ENCODE data around the gene FAM181B. TPM values are rescaled to one million over a fixed set of nuclear protein-coding genes. Genes with fewer than 3 reads are reported as not detected.
A peak's percentile ranks its signal among the peaks of the same experiment; 100 is the strongest.

FAM181B gene, protein sequence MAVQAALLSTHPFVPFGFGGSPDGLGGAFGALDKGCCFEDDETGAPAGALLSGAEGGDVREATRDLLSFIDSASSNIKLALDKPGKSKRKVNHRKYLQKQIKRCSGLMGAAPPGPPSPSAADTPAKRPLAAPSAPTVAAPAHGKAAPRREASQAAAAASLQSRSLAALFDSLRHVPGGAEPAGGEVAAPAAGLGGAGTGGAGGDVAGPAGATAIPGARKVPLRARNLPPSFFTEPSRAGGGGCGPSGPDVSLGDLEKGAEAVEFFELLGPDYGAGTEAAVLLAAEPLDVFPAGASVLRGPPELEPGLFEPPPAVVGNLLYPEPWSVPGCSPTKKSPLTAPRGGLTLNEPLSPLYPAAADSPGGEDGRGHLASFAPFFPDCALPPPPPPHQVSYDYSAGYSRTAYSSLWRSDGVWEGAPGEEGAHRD
- 1.0 TPM for total RNA-seq (ENCODE audit: unreplicated experiment)
- long read RNA-seq: 0 reads

DNA sequence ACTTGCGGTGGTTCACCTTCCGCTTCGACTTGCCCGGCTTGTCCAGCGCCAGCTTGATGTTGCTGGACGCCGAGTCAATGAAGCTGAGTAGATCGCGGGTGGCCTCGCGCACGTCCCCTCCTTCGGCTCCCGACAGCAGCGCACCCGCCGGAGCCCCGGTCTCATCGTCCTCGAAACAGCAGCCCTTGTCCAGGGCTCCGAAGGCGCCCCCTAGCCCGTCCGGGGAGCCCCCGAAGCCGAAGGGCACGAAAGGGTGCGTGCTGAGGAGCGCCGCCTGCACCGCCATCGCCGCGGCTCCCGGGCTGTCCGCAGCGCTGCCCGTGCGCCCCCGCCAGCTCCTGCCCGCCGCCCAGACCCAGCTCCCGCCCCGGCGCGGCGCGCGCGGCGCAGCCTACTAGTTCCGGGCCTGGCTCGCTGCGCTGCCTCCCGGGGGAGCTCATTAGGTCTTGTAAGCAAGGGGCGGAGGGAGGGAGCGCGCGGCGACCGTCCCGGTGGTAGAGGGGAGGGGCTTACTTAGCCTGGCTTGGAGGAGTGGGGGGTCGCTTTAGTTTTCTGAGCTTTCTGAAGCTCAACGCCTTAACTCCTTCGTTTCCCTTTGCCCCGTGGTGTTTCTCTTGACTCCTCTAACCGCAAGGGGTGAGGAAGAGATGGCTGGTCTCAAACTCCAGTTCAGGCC lies at the start of gene FAM181B:
FAM181B (minus strand) TSS at position 421 of the 676 bp plus-strand sequence; CDS start at position 286, 135 bp downstream.
- Mint-ChIP-seq H3K36me3 (ENCODE audit: low read depth, unreplicated experiment) (peaks cover 7% of the 10 kb centered on the region), H3K27me3 (ENCODE audit: unreplicated experiment) (peaks cover 17% of the 10 kb centered on the region), H3K4me1 (ENCODE audit: unreplicated experiment) (peaks cover 6% of the 10 kb centered on the region), H3K9me3 (ENCODE audit: unreplicated experiment) (no peaks in the 10 kb centered on the region), H3K27ac (ENCODE audit: unreplicated experiment) (peak within 1 kb of the TSS; percentile 15), H3K4me3 (ENCODE audit: unreplicated experiment) (peak within 1 kb of the TSS; percentile 81)
- peak; percentile 63 for DNase-seq (ENCODE audit: low spot score)
- TF ChIP-seq, protein P1, sequence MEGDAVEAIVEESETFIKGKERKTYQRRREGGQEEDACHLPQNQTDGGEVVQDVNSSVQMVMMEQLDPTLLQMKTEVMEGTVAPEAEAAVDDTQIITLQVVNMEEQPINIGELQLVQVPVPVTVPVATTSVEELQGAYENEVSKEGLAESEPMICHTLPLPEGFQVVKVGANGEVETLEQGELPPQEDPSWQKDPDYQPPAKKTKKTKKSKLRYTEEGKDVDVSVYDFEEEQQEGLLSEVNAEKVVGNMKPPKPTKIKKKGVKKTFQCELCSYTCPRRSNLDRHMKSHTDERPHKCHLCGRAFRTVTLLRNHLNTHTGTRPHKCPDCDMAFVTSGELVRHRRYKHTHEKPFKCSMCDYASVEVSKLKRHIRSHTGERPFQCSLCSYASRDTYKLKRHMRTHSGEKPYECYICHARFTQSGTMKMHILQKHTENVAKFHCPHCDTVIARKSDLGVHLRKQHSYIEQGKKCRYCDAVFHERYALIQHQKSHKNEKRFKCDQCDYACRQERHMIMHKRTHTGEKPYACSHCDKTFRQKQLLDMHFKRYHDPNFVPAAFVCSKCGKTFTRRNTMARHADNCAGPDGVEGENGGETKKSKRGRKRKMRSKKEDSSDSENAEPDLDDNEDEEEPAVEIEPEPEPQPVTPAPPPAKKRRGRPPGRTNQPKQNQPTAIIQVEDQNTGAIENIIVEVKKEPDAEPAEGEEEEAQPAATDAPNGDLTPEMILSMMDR (IDR thresholded peaks at IDR 0.05; ENCODE audit: unreplicated experiment): no peak

DNA sequence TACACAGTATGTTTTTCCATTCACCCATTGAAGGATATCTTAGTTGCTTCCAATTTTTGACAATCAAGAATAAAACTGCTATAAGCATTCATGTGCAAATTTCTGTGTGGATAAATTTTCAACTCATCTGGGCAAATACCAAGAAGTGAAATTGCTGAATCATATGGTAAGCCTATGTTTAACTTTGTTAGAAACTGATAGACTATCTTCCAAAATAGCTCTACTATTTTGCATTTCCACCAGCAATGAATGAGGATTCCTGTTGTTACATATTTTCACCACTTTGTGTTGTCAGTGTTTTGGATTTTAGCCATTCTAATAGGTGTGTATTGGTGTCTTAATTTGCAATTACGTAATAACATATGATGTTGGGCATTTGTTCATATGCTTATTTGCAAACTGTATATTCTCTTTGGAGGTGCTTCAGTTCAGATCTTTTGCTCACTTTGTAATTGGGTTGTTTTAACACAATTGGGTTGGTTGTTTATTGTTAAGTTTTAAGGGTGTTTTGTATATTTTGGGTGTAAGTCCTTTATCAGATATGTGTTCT lies 49.2 kb upstream of the FAM181B start:
- Mint-ChIP-seq H3K4me3 (ENCODE audit: unreplicated experiment) (no peak overlapping the region), H3K4me1 (ENCODE audit: unreplicated experiment) (peaks cover 2% of the 10 kb centered on the region), H3K27me3 (ENCODE audit: unreplicated experiment) (no peaks in the 10 kb centered on the region), H3K36me3 (ENCODE audit: low read depth, unreplicated experiment) (no peaks in the 10 kb centered on the region), H3K9me3 (ENCODE audit: unreplicated experiment) (no peaks in the 10 kb centered on the region), H3K27ac (ENCODE audit: unreplicated experiment) (no peak overlapping the region)
- no peak for DNase-seq (ENCODE audit: low spot score)
- TF ChIP-seq, protein P1 (IDR thresholded peaks at IDR 0.05; ENCODE audit: unreplicated experiment): no peak

DNA sequence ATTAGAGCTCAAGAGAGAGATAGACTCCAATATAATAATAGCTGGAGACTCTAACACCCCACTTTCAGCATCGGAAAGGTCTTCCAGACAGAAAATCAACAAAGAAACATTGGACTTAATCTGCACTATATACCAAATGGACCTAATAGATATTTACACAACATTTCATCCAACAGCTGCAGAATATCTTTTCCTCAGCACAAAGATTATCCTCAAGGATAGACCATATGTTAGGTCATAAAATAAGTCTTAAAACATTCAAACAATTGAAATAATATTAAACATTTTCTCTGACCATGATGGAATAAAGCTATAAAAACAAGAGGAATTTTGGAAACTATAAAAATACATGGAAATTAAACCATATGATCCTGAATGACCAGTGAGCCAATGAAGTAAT lies 45.1 kb upstream of the FAM181B start:
- DNase-seq (ENCODE audit: low spot score): no peak
- TF ChIP-seq, protein P1 (IDR thresholded peaks at IDR 0.05; ENCODE audit: unreplicated experiment): no peak
- no peaks in the 10 kb centered on the region for H3K4me1 Mint-ChIP-seq (ENCODE audit: unreplicated experiment)
- no peaks in the 10 kb centered on the region for H3K36me3 Mint-ChIP-seq (ENCODE audit: low read depth, unreplicated experiment)
- H3K4me3 Mint-ChIP-seq (ENCODE audit: unreplicated experiment): no peak overlapping the region
- H3K9me3 Mint-ChIP-seq (ENCODE audit: unreplicated experiment): no peaks in the 10 kb centered on the region
- no peak overlapping the region for H3K27ac Mint-ChIP-seq (ENCODE audit: unreplicated experiment)
- no peaks in the 10 kb centered on the region for H3K27me3 Mint-ChIP-seq (ENCODE audit: unreplicated experiment)

DNA sequence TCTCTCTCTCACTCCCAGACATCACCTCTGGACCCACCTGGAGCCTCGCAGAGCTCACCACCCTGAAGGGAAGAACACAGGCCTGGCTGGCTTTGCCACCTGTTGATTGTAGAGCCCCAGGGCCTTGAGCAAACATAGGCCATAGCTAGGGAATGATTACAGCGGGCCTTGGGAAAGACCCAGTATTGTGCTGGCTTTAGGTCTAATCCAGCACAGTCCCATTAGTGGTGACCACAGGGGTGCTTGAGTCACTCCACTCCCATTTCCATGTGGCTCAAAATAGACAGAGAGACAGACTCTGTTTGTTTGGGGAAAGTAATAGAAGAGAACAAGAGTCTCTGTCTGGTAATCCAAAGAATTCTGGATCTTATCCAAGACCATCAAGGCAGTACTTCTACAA lies 42.7 kb upstream of the FAM181B start:
- TF ChIP-seq, protein P1 (IDR thresholded peaks at IDR 0.05; ENCODE audit: unreplicated experiment): no peak
- Mint-ChIP-seq H3K27me3 (ENCODE audit: unreplicated experiment) (no peaks in the 10 kb centered on the region), H3K36me3 (ENCODE audit: low read depth, unreplicated experiment) (no peaks in the 10 kb centered on the region), H3K4me3 (ENCODE audit: unreplicated experiment) (no peak overlapping the region), H3K9me3 (ENCODE audit: unreplicated experiment) (no peaks in the 10 kb centered on the region), H3K27ac (ENCODE audit: unreplicated experiment) (no peak overlapping the region), H3K4me1 (ENCODE audit: unreplicated experiment) (no peaks in the 10 kb centered on the region)
- no peak for DNase-seq (ENCODE audit: low spot score)

All from endothelial cell (in vitro differentiated cells).